ENCODE results near the gene ADH6.

- TF ChIP-seq, protein P1, sequence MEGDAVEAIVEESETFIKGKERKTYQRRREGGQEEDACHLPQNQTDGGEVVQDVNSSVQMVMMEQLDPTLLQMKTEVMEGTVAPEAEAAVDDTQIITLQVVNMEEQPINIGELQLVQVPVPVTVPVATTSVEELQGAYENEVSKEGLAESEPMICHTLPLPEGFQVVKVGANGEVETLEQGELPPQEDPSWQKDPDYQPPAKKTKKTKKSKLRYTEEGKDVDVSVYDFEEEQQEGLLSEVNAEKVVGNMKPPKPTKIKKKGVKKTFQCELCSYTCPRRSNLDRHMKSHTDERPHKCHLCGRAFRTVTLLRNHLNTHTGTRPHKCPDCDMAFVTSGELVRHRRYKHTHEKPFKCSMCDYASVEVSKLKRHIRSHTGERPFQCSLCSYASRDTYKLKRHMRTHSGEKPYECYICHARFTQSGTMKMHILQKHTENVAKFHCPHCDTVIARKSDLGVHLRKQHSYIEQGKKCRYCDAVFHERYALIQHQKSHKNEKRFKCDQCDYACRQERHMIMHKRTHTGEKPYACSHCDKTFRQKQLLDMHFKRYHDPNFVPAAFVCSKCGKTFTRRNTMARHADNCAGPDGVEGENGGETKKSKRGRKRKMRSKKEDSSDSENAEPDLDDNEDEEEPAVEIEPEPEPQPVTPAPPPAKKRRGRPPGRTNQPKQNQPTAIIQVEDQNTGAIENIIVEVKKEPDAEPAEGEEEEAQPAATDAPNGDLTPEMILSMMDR (IDR thresholded peaks at IDR 0.05; ENCODE audit: low read depth, low read length, poor library complexity, severe bottlenecking), result no peak
- TF ChIP-seq EZH2phosphoT487 (IDR thresholded peaks at IDR 0.05; ENCODE audit: borderline replicate concordance, low read length), result no peak
Observed at GRCh38 chr4:99159699-99160098, 59.3 kb downstream of the ADH6 start.

All from DOHH2 (cell line).